Right atrium auricular region (tissue), 2 donors: ENCODE measurements around the gene ZDHHC8. TPM values are rescaled to one million over a fixed set of nuclear protein-coding genes. Genes with fewer than 3 reads are reported as not detected.
A peak's percentile ranks its signal among the peaks of the same experiment; 100 is the strongest.

Source experiments
- DNase-seq: peaks from one replicate; pipeline ENCODE4 v3.0.0-alpha.2; 2019; ENCODE audit warnings: low spot score
- H3K27ac ChIP-seq, 2 donors: fragments of 200-600 bp; sonication (generic); 1 replicate in 1 of 2; 2 replicates in 1 of 2; pipeline ENCODE4 v1.5.1; 2016 to 2019
- H3K27me3 ChIP-seq, 2 donors: fragments of 200-600 bp; sonication (generic); one replicate each; pipeline versions ENCODE4 v1.5.1 to v1.6.0; 2017 to 2019
- H3K36me3 ChIP-seq: fragments of 200-600 bp; sonication (generic); one replicate; pipeline ENCODE4 v1.5.1; 2016
- H3K4me1 ChIP-seq, 2 donors: fragments of 200-600 bp; sonication (generic); one replicate each; pipeline versions ENCODE4 v1.5.1 to v1.6.0; 2017 to 2019
- H3K4me3 ChIP-seq, 2 donors: fragments of 200-600 bp; sonication (generic); 1 replicate in 1 of 2; 2 replicates in 1 of 2; pipeline ENCODE4 v1.5.1; 2017 to 2019; ENCODE audit warnings: mild to moderate bottlenecking in 1 of 2, moderate library complexity in 1 of 2
- H3K9me3 ChIP-seq, 2 donors: fragments of 200-600 bp; sonication (generic); one replicate each; pipeline ENCODE4 v1.5.1; 2019
- total RNA-seq, 2 donors: library from RNA; depleted of rRNA; stranded (reverse); fragments of >200 nt; gene quantifications; one replicate each; pipeline ENCODE4 v1.1.0, GENCODE V29; 2016
- TF ChIP-seq, protein P1 (sequence below), 2 donors: fragments of 200-600 bp; sonication (generic); IDR thresholded peaks; one replicate each; pipeline ENCODE4 v1.5.1; 2019; ENCODE audit warnings: antibody characterized with exemption in 2 of 2

Gene ZDHHC8
- total RNA-seq, 2 donors from 2014 or later, result 13.5 to 16.6 TPM

DNA sequence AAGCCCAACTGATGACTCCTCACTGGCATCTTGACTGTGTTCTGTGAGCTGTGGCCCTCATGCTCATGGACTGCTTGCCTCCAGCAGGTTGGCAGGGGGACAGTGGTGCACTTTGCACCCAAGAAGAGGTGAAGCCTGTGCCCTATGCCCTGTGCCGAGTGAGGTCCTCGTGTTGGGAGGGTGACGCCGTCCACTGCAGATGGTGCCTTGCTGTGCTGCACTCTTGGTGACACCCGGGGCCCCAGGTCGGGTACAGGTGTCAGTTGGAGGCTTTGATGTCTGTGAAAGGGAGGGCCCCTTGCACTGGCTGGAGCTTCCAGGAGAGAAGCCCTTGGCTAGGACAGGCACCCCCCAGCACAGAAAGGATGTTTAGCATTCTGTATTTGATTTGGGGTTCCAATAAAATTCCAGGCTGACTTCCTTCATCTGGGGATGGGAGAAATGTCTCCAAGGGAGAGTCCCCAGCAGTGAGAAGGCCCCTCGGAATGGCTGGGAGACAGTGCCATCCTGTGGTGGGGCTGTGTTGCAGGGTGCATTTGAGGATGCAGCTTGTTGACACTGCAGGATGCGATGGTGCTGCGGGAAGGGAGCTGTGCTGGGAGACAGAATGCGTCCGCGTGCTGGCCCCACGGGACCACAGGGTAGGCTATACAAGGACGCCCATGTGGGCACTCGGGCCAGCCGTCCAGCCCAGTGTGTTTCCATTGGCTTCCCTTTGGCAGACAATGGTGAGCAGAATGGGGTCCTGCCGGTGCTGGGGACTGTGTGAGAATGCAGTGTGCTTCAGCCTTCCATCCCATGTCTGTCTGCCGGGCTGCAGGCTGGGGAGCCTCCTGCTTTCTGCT lies 2.5 kb upstream of the ZDHHC8 start:
- no peak for DNase-seq
- Histone ChIP-seq H3K4me3 (no peak overlapping the region), H3K27ac (no peak overlapping the region), H3K27me3 (no peaks in the 10 kb centered on the region), H3K4me1 (peaks cover 0 to 27% of the 10 kb centered on the region in 2 donors), H3K36me3 (peaks cover 22% of the 10 kb centered on the region), H3K9me3 (no peaks in the 10 kb centered on the region)
- TF ChIP-seq, protein P1, sequence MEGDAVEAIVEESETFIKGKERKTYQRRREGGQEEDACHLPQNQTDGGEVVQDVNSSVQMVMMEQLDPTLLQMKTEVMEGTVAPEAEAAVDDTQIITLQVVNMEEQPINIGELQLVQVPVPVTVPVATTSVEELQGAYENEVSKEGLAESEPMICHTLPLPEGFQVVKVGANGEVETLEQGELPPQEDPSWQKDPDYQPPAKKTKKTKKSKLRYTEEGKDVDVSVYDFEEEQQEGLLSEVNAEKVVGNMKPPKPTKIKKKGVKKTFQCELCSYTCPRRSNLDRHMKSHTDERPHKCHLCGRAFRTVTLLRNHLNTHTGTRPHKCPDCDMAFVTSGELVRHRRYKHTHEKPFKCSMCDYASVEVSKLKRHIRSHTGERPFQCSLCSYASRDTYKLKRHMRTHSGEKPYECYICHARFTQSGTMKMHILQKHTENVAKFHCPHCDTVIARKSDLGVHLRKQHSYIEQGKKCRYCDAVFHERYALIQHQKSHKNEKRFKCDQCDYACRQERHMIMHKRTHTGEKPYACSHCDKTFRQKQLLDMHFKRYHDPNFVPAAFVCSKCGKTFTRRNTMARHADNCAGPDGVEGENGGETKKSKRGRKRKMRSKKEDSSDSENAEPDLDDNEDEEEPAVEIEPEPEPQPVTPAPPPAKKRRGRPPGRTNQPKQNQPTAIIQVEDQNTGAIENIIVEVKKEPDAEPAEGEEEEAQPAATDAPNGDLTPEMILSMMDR (IDR thresholded peaks at IDR 0.05), result peak in 1 of 2 donors; percentile 42

DNA sequence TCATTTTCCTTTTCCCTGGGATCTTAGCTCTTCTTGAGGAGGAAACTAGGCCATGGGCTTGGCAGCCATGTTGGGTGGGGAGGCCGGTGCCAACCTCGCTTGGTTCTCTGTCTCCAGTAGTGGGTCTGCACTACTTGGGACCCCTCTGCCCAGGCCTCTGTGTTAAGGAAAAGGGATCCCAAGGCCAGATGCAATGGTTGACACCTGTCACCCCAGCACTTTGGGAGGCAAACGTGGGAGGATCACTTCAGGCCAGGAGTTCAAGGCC lies 1.9 kb upstream of the ZDHHC8 start:
- Histone ChIP-seq H3K4me3 (no peak overlapping the region), H3K4me1 (peaks cover 0 to 33% of the 10 kb centered on the region in 2 donors), H3K27me3 (no peaks in the 10 kb centered on the region), H3K9me3 (no peaks in the 10 kb centered on the region), H3K36me3 (peaks cover 22% of the 10 kb centered on the region), H3K27ac (no peak overlapping the region)
- DNase-seq, result no peak
- TF ChIP-seq, protein P1 (IDR thresholded peaks at IDR 0.05), result no peak

DNA sequence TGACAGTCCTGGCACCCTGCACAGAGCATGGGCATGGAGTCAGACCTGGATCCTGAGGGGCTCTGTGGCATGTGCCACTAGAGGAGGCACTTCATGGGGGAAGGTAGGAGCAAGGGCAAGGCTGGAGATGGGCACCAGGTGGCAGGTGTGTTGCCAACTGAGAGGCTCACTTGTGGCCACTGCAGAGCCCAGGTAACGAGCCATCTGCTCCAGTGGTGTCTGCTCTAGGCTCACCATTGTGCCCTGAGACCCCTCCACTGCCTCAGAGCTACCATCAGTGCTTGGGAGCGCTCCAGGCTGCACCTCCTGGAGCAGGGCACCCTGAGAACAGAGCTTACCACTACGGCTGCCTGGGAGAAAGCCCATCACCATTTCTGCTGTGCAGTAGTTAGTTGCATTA lies 1.3 kb upstream of the ZDHHC8 start:
- TF ChIP-seq, protein P1 (IDR thresholded peaks at IDR 0.05), result no peak
- Histone ChIP-seq H3K9me3 (no peaks in the 10 kb centered on the region), H3K36me3 (peaks cover 17% of the 10 kb centered on the region), H3K27me3 (no peaks in the 10 kb centered on the region), H3K4me1 (peaks cover 0 to 39% of the 10 kb centered on the region in 2 donors), H3K4me3 (no peak overlapping the region), H3K27ac (peak overlapping the region in 1 of 2 donors; percentile 88)
- DNase-seq, result no peak

DNA sequence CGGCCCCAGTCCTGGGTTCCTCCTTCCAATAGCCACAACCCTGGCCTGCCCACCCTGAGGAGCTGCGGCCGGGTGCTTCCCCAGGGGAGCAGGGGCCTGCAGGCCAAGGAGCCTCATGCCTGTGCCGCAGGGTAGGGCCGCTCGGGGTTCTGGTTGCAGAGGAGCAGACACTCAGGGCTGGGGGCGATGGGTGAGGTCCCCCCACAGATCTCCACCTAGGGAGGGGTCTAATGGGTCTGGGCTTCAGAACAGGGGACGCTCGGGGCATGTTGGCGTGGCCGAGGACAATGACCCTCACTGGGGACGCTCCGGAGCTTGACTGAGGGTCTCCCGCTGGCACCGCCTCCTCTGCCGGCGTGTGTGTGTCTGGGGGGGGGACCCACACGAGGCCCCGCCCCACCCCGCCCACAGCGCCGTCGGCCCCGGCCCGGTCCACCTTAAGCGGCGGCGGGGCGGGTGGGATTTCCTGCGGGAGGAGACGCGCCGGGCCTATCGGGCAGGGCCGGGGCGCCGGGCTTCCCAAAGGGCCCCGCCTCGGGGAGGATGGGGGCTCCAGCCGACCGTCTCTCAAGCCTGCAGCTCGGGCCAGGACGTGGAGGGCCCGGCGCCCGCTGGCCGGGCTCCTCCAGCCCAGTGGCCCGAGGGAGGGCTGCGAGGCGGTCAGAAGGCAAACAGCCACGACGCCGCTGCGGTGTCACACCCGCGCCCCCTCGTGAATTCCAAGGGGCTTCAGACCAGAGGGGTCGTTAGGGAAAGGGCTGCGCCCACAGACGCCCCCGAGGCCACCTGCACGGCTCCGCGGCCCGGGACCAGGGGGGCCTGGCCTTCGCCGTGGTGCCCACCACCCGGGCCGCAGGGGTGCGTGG lies 640 bp upstream of the ZDHHC8 start:
- H3K4me1 ChIP-seq, result peaks cover 0 to 46% of the 10 kb centered on the region in 2 donors
- peak; percentile 86 for DNase-seq
- H3K27me3 ChIP-seq, result no peaks in the 10 kb centered on the region
- peak overlapping the region; percentile 88 to 98 for H3K27ac ChIP-seq
- TF ChIP-seq, protein P1 (IDR thresholded peaks at IDR 0.05), result no peak
- peaks cover 11% of the 10 kb centered on the region for H3K36me3 ChIP-seq
- H3K9me3 ChIP-seq, result no peaks in the 10 kb centered on the region
- H3K4me3 ChIP-seq, result peak overlapping the region; percentile 82 to 83

DNA sequence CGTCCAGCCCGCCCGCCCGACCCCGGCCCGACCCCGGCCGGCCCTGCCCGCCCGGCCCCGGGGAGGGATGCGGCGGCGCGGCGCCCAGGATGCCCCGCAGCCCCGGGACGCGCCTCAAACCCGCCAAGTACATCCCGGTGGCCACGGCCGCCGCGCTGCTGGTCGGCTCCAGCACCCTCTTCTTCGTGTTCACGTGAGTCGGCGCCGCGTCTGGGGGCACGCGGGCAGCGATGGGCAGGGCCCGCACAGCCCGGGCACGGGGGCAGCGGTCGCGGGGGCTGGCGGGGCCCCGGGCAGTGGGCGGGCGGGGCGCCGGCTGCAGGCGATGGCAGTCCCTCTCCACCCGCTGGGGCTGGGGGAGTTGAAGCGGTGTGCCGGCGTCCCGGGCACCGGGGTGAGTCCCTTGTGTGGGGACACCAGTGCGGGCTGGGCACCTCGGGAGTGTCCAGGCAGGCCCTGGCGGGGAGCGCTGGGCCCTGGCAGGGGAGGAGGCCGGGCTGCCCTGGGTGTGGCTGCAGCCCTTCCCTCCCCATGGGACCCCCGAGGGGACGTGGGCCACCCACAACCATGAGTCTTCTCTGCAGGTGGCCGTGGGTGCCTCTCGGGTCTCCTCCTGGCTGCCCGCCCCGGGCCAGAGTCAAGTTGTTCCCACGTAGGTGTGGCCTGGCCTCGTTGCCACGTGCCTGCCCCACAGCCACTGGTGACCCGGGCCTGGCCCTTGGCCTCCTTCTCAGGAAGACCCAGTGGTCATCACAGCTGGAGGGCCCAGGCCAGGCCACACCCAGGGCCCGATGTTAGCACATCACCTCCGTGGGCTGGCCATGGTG lies 468 bp downstream of the ZDHHC8 start:
- H3K4me1 ChIP-seq, result peaks cover 0 to 57% of the 10 kb centered on the region in 2 donors

More for the DNA sequence above, 468 bp downstream of the ZDHHC8 start:
- Histone ChIP-seq H3K4me3 (peak overlapping the region; percentile 83 to 88), H3K9me3 (no peaks in the 10 kb centered on the region), H3K27me3 (no peaks in the 10 kb centered on the region), H3K27ac (peak overlapping the region; percentile 62 to 85), H3K36me3 (peaks cover 7% of the 10 kb centered on the region)
- DNase-seq, result no peak
- TF ChIP-seq, protein P1 (IDR thresholded peaks at IDR 0.05), result no peak
